NCI-H460 (cell line): Measurements from ENCODE around the gene PRMT6. TPM values are rescaled to one million over a fixed set of nuclear protein-coding genes. Genes with fewer than 3 reads are reported as not detected.
"Not testable (repeated sequence)": the region's sequence is repeated elsewhere in the genome, so short reads cannot be mapped to it uniquely, and the experiment has no call there.

Experiments used
- DNase-seq: peaks from one replicate; pipeline ENCODE4 v3.0.0-alpha.2; 2016; ENCODE audit warnings: low read depth; ENCODE audit errors: extremely low read depth
- polyA plus RNA-seq: library from polyadenylated mRNA; depleted of rRNA; stranded (reverse); fragments of >200 nt; gene quantifications from 2 replicates; pipeline ENCODE4 v1.2.3, GENCODE V29; 2014; cell fraction: nucleus; rRNA removed
- total RNA-seq: library from RNA; depleted of rRNA; stranded (reverse); fragments of >200 nt; shearing (Covaris generic); gene quantifications from 2 replicates; pipeline ENCODE4 v1.2.3, GENCODE V29; 2014; rRNA removed

Gene PRMT6
- total RNA-seq, result 13.9 and 15.2 TPM in 2 replicates
- 16.1 and 20.2 TPM in 2 replicates for polyA plus RNA-seq

DNA sequence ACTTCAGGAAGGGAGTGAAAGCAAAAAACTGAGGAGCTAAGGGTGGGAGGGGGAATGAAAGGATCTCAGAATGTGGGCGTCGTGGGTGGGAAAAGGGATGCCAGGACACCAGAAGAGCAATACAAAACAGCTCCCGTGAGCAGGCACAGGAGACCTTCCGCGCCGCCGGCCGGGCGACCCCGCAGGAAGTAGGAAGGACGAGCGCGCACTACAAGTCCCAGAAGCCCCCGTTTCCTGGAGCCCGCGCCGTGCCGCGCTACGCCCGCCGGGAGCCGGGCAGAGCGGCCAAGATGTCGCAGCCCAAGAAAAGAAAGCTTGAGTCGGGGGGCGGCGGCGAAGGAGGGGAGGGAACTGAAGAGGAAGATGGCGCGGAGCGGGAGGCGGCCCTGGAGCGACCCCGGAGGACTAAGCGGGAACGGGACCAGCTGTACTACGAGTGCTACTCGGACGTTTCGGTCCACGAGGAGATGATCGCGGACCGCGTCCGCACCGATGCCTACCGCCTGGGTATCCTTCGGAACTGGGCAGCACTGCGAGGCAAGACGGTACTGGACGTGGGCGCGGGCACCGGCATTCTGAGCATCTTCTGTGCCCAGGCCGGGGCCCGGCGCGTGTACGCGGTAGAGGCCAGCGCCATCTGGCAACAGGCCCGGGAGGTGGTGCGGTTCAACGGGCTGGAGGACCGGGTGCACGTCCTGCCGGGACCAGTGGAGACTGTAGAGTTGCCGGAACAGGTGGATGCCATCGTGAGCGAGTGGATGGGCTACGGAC lies at the start of gene PRMT6:
PRMT6 (plus strand) TSS at position 249 of the 771 bp plus-strand sequence; CDS start at position 291, 42 bp downstream.
- DNase-seq, result peak; percentile 48

DNA sequence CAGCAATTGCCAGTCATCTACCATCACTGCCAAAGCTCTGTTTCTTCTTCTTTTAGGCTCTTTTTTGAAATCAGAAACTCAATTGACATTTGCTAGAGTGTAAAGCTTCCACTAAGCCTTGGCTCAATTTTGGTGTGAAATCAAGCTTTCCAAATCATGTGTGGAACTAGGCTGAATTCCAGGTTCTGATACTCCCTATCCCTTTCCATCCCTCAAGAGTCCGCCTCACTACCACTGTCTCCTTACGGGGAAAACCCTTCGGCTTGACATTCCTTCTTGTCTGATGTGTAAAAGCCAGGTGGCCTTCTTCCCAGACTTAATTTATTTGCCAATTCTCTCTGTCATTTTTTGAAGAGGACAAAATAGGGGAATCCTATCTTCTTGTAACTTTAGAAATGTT lies 47.2 kb upstream of the PRMT6 start:
- no peak for DNase-seq

DNA sequence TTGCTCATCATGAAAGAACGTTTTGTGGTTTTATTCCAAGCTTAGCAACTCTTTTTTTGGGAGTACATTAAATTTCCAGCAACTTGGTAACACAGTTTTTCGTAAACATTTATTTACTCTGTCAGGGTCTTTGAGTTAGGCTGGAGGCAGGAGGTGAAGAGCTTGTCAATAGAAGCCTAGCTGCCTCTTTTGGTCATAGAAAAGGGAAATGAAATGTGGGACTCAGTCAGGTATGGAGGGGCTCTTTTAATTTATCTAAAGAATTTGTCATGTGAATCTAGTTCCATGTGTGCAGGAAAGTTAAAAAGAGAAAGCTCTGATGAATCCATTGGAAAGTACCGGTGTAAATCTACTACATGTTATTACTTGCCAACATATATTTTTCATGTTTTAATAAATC lies 45.9 kb upstream of the PRMT6 start:
- DNase-seq, result no peak

DNA sequence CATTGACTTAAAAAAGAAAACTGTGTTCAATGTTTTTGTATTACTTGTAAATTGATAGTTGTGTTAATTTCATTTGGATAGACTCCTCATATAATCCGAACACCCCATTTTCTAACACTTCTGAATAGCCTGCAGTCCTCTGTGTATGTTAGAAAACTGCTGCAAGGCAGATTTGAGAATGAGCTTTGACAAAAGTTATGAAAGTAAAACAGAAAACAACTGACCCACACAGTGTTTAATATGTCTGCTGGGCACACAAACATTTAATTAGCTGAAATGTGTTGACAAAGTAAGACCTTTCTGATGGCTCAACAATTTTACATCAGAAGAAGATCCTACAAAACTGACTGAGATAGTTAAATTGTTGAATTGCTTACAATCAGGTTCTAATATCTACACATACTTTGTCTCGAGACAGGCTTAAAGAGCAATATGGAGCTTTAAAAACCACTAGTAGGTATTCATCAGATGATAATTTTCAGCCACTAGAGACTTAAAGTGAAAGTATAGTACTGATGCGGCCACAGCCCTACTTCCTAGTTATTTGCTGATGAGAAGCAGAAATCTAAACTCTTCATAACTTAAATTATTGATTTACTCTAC lies 40.0 kb upstream of the PRMT6 start:
- DNase-seq, result no peak

DNA sequence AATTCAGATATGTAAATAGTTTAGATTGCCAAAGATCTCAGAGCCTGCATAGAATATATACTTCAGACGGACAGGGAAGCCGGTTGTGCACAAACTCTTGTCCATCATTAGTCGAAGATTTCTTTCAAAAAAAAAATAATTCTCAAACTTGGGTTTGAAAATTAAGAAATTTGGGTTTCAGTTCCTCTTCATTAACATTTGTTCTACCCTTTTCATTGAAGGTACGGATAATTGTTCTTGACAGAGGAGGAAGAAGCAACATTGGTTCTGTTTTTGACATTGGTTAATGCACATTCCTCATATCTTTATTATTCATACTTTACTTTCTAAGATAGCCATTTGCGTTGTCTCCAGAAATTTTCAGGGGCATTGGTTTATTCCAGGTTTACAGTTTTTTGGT lies 38.0 kb upstream of the PRMT6 start:
- no peak for DNase-seq

DNA sequence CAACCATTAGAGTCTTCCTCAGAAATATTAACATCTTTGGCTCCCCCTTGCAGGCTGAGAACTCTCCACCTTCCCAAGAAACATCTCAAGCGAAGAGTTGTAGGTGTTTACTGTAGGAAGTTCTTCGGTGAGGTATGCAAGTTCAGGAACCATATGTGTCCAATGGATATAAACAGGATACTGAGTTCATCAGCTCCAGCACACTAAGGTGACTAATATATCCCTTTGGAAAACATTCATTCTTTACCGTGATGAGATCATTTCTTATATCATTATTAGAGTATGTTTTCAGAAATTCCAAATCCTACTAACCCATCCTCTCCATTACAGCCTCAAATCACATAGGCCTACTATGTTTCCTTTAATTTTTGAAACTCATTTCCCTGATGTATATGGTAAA lies 37.3 kb upstream of the PRMT6 start:
- no peak for DNase-seq

DNA sequence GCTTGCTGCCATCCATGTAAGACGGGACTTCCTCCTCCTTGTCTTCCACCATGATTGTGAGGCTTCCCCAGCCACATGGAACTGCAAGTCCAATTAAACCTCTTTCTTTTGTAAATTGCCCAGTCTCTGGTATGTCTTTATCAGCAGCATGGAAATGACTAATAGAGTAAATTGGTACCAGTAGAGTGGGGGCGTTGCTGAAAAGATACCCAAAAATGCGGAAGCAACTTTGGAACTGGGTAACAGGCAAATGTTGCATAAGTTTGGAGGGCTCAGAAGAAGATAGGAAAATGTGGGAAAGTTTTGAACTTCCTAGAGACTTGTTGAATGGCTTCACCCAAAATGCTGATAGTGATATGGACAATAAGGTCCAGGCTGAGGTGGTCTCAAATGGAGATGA lies 17.6 kb upstream of the PRMT6 start:
- DNase-seq, result not testable (repeated sequence)

DNA sequence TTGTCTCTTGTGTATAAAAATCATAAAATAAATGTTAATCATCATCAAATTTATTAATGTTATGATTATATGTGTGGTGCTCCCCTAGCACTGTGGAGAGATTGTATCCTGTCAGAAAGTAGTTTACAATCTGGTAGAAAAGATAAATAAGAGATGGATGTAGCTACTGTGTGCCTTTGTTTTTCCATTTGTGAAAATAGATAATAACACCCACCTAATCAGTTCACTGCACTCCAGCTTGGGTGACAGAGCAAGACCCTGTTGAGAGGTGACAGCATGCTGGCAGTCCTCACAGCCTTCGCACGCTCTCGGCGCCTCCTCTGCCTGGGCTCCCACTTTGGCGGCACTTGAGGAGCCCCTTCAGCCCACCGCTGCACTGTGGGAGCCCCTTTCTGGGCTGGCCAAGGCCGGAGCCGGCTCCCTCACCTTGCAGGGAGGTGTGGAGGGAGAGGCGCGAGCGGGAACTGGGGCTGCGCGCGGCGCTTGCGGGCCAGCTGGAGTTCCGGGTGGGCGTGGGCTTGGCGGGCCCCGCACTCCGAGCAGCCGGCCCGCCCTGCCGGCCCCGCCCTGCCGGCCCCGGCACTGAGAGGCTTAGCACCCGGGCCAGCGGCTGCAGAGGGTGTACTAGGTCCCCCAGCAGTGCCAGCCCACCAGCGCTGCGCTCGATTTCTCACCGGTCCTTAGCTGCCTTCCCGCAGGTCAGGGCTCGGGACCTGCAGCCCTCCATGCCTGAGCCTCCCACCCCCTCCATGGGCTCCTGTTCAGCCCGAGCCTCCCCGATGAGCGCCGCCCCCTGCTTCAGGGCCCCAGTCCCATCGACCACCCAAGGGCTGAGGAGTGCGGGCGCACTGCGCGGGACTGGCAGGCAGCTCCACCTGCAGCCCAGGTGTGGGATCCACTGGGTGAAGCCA lies 11.9 kb upstream of the PRMT6 start:
- not testable (repeated sequence) for DNase-seq

DNA sequence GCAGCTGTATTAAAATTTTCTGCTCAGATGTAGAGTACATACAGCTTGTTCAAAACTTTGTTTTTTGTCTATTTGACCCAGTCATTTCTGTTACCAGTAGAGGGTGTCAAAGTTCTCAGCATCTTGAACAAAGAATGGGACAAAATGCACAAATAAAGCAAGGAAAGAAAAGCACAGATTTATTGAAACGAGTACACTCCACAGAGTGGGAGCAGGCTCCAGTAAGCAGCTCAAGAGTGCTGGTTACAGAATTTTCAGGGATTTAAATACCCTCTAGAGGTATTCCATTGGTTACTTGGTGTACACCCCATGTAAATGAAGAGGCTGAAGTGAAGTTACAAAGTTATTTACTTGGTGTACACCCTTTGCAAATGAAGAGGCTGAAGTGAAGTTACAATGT lies 8.9 kb upstream of the PRMT6 start:
- no peak for DNase-seq

DNA sequence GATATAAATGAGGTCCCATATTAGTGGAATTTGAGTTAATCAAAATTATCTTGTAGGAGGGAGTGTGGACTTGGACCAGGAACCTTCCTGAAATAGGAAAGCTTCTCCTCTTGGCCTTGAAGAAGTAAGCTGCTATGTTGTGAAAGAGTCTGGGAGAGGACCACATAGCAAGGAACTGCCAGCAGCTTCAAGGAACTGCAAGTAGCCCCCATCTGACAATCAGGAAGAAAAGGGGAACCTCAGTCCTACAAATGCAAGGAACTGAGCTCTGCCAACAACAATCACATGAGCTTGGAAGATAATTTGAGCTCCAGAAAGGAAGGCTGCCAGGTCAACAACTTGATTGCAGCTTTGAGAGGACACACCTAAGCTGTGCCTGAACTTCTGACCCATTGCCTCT lies 8.2 kb upstream of the PRMT6 start:
- no peak for DNase-seq

DNA sequence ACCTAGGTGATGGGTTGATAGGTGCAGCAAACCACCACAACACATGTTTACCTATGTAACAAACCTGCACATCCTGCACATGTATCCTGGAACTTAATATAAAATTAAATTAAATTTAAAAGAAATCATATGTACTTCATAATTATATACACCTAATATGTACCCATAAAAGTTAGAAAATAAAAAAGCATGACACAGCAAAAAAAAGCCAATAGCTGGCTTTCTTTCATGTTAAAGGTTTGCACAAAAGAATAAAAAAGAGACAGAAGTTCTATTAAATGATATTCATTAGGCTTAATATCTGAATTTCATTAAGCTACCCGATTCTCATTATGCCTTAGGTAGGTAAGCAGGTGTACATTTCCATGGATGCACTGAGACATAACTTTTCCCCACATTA lies 5.2 kb upstream of the PRMT6 start:
- no peak for DNase-seq

DNA sequence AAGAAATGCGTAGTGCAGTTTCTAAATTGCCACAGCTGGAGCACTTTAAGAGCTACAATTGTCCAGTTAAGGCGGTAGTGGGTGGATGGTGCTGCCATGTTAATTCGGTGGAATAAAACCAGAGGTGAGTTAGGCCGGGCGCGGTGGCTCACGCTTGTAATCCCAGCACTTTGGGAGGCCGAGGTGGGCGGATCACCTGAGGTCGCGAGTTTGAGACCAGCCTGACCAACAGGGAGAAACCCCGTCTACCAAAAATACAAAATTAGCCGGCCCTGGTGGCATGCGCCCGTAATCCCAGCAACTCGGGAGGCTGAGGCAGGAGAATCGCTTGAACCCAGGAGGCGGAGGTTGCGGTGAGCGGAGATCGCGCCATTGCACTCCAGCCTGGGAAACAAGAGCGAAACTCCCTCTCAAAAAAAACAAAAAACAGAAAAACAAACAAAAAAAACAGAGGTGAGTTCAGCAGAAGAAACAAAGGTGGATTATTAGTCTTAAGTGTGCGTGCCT lies 502 bp upstream of the PRMT6 start:
- not testable (repeated sequence) for DNase-seq

DNA sequence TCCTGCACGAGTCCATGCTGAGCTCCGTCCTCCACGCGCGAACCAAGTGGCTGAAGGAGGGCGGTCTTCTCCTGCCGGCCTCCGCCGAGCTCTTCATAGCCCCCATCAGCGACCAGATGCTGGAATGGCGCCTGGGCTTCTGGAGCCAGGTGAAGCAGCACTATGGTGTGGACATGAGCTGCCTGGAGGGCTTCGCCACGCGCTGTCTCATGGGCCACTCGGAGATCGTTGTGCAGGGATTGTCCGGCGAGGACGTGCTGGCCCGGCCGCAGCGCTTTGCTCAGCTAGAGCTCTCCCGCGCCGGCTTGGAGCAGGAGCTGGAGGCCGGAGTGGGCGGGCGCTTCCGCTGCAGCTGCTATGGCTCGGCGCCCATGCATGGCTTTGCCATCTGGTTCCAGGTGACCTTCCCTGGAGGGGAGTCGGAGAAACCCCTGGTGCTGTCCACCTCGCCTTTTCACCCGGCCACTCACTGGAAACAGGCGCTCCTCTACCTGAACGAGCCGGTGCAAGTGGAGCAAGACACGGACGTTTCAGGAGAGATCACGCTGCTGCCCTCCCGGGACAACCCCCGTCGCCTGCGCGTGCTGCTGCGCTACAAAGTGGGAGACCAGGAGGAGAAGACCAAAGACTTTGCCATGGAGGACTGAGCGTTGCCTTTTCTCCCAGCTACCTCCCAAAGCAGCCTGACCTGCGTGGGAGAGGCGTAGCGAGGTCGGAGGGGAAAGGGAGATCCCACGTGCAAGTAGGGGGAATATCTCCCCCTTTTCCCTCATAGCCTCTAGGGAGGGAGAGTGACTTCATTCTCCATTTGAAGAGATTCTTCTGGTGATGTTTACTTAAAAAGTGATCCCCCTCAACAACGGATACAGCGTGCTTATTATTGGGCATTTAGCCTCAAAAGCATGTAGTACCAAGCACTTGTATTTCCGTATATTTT lies 991 bp downstream of the PRMT6 start:
- peak; percentile 26 for DNase-seq

DNA sequence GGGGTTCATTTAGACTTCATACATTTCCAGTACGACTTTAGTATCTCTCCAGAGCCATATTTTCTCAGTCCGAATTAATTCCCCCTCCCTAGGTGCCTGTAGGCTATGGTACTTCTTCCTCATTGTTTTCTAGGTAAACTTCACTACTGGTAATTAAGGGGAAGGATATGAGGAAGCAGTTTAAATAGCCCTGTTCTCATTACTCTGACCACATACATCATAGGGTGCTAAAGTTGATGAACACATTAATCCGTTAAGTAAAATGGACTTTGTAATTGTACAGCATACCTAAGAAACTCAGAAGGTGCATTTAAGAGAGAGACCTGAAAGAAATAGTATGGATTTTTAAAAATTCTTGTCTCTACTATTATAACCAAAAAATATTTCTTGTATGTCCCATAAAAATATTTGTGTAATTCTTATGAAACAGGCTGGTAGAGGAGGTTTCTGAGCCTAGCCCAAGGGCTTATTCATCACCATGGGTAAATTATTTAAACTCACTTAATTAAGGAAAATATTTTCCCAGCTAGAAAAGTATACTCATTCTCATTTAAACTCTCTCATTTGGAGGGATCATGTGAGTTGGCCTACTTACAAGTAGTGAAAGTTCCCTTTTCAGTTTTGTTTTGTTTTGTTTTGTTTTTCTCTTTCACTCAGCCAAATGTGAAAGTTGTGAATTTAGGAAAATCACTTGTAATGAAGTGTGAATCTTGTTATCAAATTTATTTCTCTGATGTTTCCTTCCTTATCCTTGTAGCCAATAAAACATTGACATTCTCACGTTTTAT lies 2.0 kb downstream of the PRMT6 start:
- DNase-seq, result no peak

DNA sequence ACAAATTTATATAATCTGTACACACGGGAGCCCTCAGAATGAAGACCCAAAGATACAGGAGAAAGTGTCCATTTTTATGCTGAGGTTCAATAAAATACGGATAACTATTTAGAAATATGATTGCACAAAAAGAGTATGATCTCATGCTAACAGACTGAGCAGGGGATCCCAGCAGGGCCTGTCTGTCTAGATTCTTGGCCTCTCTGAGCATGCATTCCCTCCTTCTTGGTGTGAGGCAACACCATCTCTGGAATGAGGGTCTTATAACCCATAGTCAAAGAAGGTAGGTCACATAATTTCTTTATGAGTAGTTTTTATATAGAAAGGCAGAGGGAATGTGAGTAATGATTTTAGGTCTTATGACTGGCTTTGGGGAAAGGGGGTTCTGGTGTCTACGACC lies 5.4 kb downstream of the PRMT6 start:
- no peak for DNase-seq

DNA sequence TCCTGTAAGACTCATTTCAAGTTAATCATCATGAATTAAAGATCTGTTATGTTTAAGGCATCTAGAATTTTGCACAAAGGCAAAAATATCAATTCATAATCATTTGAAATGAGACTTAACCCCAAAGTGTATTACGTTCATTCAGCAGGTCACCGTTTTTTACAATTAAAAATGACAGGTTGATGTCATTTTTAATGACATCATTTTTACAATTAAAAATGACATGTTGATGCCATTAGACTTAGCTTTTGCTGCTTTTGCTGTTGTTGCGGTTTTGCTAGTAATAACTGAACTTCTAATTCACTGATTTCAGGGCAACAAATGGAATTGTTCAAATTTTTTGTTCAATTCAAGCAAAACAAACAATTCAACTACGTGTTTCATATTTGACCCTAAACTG lies 17.0 kb downstream of the PRMT6 start:
- DNase-seq, result no peak

DNA sequence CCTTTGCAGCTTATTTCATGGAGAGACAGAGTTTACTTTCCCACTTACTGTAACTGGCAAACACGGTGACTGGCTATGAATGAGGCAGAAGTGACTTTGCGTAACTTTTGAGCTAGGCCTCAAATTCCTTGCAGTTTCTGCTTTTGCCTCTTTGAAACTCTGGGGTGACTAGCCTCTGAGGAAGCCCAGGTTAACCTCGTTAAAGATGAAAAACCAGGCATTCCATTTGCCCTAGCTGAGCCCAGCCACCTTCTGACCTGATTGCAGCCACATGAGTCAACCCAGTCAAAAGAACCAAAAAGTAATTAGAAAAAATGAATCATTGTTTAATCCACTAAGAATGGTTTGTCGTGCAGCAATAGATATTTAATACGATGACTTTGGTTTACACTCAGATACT lies 20.4 kb downstream of the PRMT6 start:
- no peak for DNase-seq

DNA sequence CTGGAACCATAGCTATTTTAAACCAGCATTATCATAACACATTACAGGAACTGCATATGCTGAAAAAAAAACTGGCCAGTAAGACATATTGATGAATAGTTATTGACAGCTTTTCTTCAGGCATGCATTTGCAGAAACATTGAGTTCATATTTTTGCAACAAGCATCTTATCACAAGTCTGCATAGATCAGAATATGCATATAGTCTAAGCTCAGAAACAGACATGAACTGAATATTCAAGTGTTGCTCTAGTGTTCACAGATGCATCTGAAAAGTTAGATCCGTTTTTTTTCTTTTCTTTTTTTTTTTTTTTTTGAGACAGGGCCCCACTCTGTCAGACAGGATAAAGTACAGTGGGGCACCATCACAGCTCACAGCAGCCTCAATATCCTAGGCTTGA lies 22.8 kb downstream of the PRMT6 start:
- DNase-seq, result no peak

DNA sequence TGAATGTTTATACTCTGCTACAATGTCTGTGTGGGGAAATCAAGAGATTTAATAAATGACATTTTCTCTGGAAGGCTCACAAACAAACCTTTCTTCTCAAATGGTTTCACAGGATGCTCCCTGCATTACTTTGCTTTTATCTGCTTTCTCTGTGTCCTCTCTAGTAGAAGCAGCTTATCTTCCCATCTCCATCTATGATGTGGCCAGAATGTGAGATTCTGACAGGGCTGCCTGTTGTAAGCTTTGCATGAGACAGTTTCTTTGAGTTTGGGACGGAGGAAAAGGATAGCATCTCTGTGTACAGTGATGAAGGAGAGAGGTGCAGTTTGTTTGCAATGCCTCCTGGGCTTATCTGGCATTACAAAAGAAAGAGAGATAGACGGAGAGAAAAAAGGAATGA lies 24.6 kb downstream of the PRMT6 start:
- no peak for DNase-seq
